Mucosa of stomach (tissue), 1 donor: Measurements from ENCODE around the gene ODAD2.

Experiments used
- H3K27me3 ChIP-seq: one replicate; pipeline ENCODE4 v1.7.0; 2013; ENCODE audit warnings: mild to moderate bottlenecking, low read length; ENCODE audit not compliant: control insufficient read depth, insufficient read depth
- H3K36me3 ChIP-seq: one replicate; pipeline ENCODE4 v1.7.0; 2013; ENCODE audit warnings: low read length; ENCODE audit not compliant: control insufficient read depth, insufficient read depth
- H3K4me1 ChIP-seq: one replicate; pipeline ENCODE4 v1.7.0; 2013; ENCODE audit warnings: mild to moderate bottlenecking, low read length; ENCODE audit not compliant: control insufficient read depth, insufficient read depth
- H3K4me3 ChIP-seq: one replicate; pipeline ENCODE4 v1.7.0; 2013; ENCODE audit warnings: low read length
- H3K9ac ChIP-seq: one replicate; pipeline ENCODE4 v1.7.0; 2013; ENCODE audit warnings: mild to moderate bottlenecking, low read length, moderate library complexity
- H3K9me3 ChIP-seq: one replicate; pipeline ENCODE4 v1.7.0; 2013; ENCODE audit warnings: mild to moderate bottlenecking, low read length, moderate library complexity; ENCODE audit not compliant: control insufficient read depth
- donor health status: Pancreatic carcinoma.

ODAD2 gene

DNA sequence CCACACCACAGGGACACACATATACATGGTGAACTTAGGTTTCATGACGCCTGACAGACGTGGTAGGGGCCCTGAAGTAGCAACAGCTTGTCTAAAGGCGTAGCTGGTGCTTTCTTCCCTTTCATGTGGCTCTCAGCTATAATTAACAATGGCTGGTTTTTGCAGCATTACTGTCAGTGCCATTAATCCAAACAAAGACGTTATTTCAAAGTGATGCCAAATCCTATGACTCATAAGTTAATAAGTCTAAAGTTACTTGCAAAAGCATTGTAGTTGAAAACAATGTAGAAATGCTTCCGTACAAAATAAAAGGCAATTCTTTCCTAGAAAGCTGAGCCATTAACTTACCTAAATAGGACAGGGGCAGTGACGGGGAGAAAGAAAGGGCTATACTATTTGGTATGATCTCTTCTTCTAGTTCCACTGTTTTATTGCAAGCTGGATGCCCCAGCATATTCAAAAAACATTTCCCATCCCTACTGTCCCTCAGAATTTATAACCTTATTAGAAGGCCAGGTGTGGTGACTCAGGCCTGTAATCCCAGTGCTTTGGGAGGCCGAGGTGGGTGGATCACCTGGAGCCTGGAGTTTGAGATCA, 105.4 kb downstream of the ODAD2 start:
- Histone ChIP-seq H3K9me3 (no peaks in the 10 kb centered on the region), H3K36me3 (no peaks in the 10 kb centered on the region), H3K27me3 (no peaks in the 10 kb centered on the region), H3K4me1 (peaks cover 6% of the 10 kb centered on the region), H3K4me3 (no peak overlapping the region), H3K9ac (no peak overlapping the region)

DNA sequence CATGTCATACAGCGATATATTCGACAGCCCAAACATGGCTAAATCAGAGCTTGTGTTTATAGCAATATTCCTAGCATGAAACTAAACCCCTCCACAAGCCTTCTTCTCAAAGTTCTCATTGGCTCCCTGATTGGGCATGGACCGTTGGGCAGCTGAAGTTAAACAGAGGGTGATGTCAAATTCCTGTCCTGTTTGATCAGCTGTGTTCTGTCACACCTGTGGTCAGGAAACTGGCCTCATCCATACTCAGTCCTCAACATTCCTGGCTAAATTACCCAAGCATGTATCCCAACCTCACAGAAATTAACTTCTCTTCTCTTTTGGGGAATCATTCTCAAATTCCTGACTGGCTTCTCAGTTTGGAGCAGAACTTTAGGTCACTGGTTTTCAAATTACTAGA, 107.9 kb downstream of the ODAD2 start:
- H3K9ac ChIP-seq = no peak overlapping the region
- no peaks in the 10 kb centered on the region for H3K9me3 ChIP-seq
- no peaks in the 10 kb centered on the region for H3K36me3 ChIP-seq
- H3K4me1 ChIP-seq = peaks cover 6% of the 10 kb centered on the region
- no peak overlapping the region for H3K4me3 ChIP-seq
- no peaks in the 10 kb centered on the region for H3K27me3 ChIP-seq

- Histone ChIP-seq H3K9me3 (no peaks in the 10 kb centered on the region), H3K4me1 (peaks cover 6% of the 10 kb centered on the region), H3K4me3 (no peak overlapping the region), H3K36me3 (no peaks in the 10 kb centered on the region), H3K9ac (no peak overlapping the region), H3K27me3 (no peaks in the 10 kb centered on the region)
Measured at GRCh38 chr10:27889518-27889917, 109.4 kb downstream of the ODAD2 start.

DNA sequence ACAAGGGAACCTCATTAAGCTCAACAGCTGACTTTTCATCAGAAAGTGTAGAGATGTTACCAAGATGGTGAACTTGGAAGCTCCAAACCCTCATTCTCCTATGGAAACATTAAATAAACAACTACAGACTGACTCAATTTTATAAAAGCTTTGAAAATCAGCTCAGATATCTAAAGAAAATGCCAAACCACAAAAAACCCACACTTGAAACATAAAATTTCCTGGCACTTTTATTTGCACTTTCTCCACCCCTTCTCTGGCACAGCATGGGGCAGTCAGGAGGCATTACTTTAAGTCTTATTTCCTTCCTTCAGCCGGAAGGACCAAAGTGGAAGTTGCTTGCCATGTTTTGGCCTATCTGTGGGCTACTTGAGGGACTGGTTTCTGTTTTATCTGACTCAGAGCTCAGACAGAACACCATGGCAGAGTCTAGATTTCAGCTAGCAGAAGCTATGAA, 114.7 kb downstream of the ODAD2 start:
- no peaks in the 10 kb centered on the region for H3K36me3 ChIP-seq
- no peak overlapping the region for H3K4me3 ChIP-seq
- no peak overlapping the region for H3K9ac ChIP-seq
- H3K4me1 ChIP-seq = no peaks in the 10 kb centered on the region
- H3K9me3 ChIP-seq = no peaks in the 10 kb centered on the region
- no peaks in the 10 kb centered on the region for H3K27me3 ChIP-seq

DNA sequence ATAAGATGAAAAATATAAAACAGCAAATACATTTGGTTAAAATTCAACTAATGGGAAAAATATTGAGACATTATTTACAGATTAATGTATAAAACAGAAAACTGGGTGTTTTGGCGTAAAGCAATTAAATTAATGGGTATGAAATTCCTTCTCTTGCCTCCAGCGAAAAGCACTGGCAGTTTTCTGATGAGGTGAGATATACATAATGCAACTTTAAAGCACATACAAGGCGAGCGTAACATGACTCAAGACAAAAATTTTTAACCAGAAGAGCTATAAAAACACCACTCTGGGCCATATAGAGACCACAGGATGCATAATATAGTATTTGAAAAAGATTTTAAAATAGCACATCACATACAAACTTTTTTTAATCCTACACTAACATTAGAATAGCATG, 120.6 kb downstream of the ODAD2 start:
- Histone ChIP-seq H3K36me3 (no peaks in the 10 kb centered on the region), H3K4me3 (no peak overlapping the region), H3K9ac (no peak overlapping the region), H3K27me3 (no peaks in the 10 kb centered on the region), H3K4me1 (no peaks in the 10 kb centered on the region), H3K9me3 (no peaks in the 10 kb centered on the region)

GRCh38 chr10:27865221-27865635, 133.7 kb downstream of the ODAD2 start:
- Histone ChIP-seq H3K9ac (no peak overlapping the region), H3K9me3 (no peaks in the 10 kb centered on the region), H3K36me3 (no peaks in the 10 kb centered on the region), H3K4me1 (no peaks in the 10 kb centered on the region), H3K4me3 (no peak overlapping the region), H3K27me3 (no peaks in the 10 kb centered on the region)

DNA sequence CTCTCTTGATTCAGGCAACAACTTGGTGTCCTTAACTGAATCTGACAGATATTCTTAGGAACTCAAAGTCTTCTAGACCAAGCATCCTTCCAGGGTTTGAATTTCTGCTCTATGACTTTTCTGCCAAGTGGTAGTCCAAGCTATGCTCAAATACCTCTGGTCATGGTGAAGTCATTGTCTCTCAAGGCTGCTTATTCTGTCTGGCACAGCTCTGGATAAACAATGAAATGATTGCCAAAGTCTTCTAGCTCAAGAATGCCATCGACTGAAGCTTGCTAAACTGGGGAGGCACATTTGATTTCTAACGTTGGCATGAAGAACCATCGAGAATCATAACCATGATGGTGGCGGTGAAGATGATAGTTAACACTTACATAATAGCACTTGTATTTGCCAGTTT, 137.1 kb downstream of the ODAD2 start:
- H3K9ac ChIP-seq = no peak overlapping the region
- H3K9me3 ChIP-seq = no peaks in the 10 kb centered on the region
- H3K36me3 ChIP-seq = no peaks in the 10 kb centered on the region
- no peaks in the 10 kb centered on the region for H3K4me1 ChIP-seq
- no peaks in the 10 kb centered on the region for H3K27me3 ChIP-seq
- H3K4me3 ChIP-seq = no peak overlapping the region

- Histone ChIP-seq H3K4me3 (no peak overlapping the region), H3K27me3 (no peaks in the 10 kb centered on the region), H3K9me3 (no peaks in the 10 kb centered on the region), H3K36me3 (no peaks in the 10 kb centered on the region), H3K4me1 (no peaks in the 10 kb centered on the region), H3K9ac (no peak overlapping the region)
Measured at GRCh38 chr10:27857616-27858015, 141.3 kb downstream of the ODAD2 start.

GRCh38 chr10:27844223-27844622, 154.7 kb downstream of the ODAD2 start:
- Histone ChIP-seq H3K9ac (no peak overlapping the region), H3K9me3 (no peaks in the 10 kb centered on the region), H3K4me1 (no peaks in the 10 kb centered on the region), H3K36me3 (no peaks in the 10 kb centered on the region), H3K4me3 (no peak overlapping the region), H3K27me3 (no peaks in the 10 kb centered on the region)

DNA sequence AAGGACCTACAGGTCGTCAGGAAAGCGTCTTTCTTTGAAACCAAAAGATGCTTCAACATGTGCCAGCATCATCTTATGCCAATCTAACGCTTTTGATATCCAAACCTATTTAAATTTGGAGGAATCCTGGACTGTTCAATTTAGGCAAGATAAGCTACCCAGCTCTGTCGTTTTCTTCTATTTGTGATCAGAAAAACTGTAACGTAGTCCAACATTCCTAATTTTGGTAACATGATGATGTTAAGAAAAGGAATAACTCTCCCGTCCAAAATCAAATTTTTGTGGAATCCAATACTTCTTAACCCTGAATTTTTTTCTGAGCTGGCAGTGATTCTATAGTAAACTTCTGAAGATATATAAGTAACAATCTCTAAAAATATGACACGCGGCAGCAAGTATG, 160.0 kb downstream of the ODAD2 start:
- Histone ChIP-seq H3K36me3 (no peaks in the 10 kb centered on the region), H3K9ac (no peak overlapping the region), H3K9me3 (no peaks in the 10 kb centered on the region), H3K4me3 (no peak overlapping the region), H3K27me3 (no peaks in the 10 kb centered on the region), H3K4me1 (no peaks in the 10 kb centered on the region)

DNA sequence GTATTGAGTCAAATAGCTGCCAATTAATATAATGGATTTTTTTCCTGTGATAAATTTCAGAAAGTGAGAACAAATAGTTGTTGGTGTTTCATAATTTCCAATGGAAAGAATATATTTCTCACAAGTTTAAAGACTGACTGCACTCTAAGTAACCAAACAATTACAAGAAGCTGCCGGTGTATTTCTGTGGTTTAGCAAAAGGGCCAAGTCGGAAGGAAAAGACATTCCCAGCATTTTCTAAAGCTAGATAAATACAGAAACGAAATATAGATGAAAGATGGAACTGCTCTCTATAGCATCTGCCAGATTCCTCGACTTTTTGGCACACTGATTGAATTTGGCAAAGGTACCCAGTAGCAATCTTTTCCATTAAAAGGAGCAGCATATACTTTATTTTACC, 160.5 kb downstream of the ODAD2 start:
- Histone ChIP-seq H3K27me3 (no peaks in the 10 kb centered on the region), H3K9me3 (no peaks in the 10 kb centered on the region), H3K4me1 (no peaks in the 10 kb centered on the region), H3K4me3 (no peak overlapping the region), H3K9ac (no peak overlapping the region), H3K36me3 (no peaks in the 10 kb centered on the region)

- Histone ChIP-seq H3K9ac (no peak overlapping the region), H3K4me3 (no peak overlapping the region), H3K27me3 (no peaks in the 10 kb centered on the region), H3K9me3 (no peaks in the 10 kb centered on the region), H3K36me3 (no peaks in the 10 kb centered on the region), H3K4me1 (no peaks in the 10 kb centered on the region)
Measured at GRCh38 chr10:27834476-27834875, 164.4 kb downstream of the ODAD2 start.

DNA sequence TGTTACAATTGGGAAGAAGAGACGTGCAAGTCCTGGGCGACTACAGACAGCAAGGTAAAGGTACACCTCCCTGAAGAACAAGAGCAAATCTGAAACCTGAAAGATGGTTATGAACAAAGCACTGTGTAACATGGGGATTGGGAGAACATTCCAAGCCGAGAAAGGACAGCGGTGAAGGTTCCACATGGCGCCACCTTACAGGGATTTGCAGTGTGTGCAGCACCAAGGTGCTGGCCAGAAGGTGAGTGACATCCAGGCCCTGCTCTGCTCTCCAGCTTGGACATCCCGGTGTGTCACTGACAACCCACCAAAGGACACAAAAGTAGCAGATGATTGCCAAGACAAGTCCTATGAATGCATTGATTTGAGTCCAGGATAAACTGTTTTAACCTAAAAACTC, 165.1 kb downstream of the ODAD2 start:
- Histone ChIP-seq H3K36me3 (no peaks in the 10 kb centered on the region), H3K4me1 (no peaks in the 10 kb centered on the region), H3K9ac (no peak overlapping the region), H3K9me3 (no peaks in the 10 kb centered on the region), H3K4me3 (no peak overlapping the region), H3K27me3 (no peaks in the 10 kb centered on the region)
